AG09319 (cell line): Measurements from ENCODE around the gene PPP5C.
"Not testable (repeated sequence)": the region's sequence is repeated elsewhere in the genome, so short reads cannot be mapped to it uniquely, and the experiment has no call there.

Source experiments
- DNase-seq: peaks from one replicate; pipeline ENCODE4 v3.0.0-alpha.2; 2010; ENCODE audit warnings: low read depth; ENCODE audit errors: extremely low read depth
- TF ChIP-seq, protein P1 (sequence below): IDR thresholded peaks from 2 replicates; pipeline ENCODE4 v1.5.1; 2011; ENCODE audit warnings: low read depth, mild to moderate bottlenecking, inconsistent platforms, low read length, moderate library complexity

Gene PPP5C

DNA sequence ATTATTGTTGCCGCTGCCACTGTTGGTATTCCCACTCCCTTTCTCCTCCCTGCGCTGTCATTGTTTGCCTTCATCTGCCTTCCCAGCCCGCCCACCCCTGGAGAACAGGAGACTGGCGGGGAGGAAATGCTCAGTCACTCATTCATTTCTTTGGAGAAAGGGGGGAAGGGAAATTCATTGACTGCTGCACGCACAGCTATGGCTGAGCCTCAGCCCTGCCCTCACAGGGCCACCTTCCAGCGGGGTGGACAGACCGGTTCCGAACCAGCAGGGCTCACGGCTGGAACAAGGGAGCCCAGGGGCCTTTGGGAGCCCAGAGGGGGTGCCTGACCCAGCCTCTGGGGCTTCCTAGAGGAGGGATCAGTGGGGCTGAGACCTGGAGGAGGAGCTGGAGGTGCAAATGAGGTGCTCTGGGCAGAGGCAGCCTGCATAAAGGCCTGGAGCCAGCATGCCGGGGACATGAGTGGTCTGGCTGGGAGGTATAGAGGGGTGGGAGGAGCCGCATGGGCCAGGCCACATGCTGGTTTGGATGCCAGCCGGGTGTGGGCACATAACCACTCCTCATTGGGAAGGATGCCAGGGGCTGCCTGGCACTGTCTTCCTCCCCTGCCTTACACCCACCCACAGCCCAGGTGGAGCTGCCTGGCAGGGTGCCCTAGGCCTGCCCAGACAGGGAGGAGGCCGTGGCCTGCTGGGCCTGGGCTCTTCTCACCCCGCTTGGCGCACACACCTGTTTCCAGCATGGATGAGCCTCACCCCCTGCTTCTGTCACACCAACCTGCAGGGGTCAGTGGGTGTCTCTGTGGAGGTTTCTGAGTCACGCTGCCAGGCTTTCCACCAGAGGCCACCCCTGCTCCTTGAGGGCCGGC is 26.8 kb downstream of the PPP5C start:
- TF ChIP-seq, protein P1, sequence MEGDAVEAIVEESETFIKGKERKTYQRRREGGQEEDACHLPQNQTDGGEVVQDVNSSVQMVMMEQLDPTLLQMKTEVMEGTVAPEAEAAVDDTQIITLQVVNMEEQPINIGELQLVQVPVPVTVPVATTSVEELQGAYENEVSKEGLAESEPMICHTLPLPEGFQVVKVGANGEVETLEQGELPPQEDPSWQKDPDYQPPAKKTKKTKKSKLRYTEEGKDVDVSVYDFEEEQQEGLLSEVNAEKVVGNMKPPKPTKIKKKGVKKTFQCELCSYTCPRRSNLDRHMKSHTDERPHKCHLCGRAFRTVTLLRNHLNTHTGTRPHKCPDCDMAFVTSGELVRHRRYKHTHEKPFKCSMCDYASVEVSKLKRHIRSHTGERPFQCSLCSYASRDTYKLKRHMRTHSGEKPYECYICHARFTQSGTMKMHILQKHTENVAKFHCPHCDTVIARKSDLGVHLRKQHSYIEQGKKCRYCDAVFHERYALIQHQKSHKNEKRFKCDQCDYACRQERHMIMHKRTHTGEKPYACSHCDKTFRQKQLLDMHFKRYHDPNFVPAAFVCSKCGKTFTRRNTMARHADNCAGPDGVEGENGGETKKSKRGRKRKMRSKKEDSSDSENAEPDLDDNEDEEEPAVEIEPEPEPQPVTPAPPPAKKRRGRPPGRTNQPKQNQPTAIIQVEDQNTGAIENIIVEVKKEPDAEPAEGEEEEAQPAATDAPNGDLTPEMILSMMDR, result no peak
- no peak for DNase-seq

DNA sequence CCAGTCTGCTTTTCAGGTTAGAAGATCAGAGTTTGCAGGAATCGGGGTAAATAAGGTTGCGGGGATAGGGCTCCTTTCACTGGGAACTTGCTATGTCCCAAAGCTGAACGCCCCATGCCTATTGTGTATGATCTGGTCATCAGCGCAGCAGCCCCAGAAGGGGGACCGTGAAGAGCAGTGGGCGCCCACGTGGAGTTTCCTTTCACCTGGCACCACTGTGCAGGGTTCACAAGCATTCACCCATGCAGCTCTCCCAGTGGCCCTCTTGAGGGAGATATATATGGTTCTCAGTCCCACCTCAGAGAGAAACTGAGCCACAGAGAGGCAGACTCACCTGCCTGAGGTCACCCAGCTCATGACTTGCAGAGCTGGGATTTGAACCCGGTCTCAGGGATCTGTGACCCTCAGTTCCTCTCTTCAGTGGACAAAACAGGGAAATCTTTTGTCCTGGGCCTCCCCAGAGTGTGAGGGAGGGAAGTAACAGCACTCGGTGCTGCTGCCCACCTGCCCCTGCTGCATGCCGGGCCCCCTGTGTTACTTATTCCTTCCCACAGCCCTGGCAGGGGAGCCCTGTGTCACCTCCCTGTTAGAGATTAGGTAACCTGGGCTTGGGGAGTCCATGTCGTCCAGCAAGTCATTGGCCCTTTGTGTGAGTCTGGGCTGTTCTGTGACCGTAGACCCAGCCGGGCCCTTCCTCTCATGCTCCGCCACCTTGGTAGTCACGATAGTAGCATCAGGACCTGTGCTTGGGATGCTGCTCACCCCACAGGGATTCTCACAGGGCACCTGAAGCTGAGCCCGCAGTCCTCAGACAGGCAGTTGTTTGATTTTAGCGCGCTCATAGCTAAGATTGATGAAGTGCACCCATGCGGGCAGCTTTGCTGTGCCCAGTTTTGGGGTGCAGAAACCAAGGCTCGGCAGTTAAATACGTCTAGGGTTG is 27.9 kb downstream of the PPP5C start:
- TF ChIP-seq, protein P1, result no peak
- DNase-seq, result no peak

DNA sequence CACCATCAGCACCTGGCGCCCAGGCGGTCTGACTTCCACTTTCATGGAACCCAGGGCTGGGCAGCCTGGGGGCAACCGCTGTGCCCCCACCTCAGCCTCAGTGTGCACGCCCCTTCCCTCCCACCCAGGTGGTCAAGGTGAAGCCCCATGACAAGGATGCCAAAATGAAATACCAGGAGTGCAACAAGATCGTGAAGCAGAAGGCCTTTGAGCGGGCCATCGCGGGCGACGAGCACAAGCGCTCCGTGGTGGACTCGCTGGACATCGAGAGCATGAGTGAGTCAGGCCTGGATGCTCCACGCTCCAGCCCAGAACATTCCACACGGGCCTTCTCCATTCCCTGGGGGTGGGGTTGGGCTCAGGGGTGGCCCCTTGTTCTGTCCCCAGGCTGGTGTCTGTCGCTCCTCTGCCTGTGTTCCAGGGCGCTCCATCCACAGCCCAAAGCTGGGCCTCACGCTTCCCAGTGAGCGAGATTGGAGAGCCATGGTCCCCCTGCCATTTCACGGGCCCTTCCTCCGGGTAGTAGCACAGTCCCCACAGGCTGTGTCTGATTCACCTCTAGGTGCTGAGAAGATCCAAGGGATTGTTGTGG is 28.7 kb downstream of the PPP5C start:
- not testable (repeated sequence) for DNase-seq

DNA sequence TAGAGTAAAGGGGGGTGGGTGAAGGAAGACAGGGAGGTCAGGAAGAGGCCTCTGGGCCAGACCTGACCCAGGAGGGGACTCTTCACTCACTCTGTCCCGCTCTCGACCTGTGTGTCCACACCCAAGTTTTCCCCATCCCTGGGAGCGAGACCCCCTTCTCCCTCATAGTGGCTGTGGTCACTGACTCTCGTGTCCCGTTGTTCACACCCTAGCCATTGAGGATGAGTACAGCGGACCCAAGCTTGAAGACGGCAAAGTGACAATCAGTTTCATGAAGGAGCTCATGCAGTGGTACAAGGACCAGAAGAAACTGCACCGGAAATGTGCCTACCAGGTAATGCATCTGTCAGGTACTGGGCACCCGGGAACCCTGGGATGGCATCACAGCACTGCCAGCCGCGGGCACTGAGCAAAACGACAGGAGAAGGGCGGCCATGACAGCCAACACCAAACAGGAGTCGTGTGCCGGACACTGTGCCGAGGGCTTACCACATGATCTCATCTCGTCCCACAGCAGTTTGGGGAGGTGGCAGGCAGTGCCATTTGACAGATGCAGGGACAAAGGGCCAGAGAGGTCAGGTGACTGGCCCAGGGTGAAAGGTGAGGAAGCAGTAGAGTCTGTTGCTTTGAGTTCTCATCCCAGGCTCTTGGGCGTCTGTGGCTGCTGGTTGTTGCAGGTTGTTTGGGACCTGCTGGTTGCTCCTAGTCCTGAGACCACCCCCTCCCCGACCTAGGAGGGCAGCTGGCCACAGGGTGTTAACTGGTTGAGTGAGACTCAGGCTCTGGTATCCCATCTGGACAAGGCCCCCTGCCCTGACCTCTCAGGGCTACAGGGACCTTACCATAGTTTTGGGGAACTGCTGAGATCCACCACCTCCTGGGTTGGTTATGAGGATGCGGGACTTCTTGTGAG is 29.6 kb downstream of the PPP5C start:
- no peak for DNase-seq
- TF ChIP-seq, protein P1, result no peak

DNA sequence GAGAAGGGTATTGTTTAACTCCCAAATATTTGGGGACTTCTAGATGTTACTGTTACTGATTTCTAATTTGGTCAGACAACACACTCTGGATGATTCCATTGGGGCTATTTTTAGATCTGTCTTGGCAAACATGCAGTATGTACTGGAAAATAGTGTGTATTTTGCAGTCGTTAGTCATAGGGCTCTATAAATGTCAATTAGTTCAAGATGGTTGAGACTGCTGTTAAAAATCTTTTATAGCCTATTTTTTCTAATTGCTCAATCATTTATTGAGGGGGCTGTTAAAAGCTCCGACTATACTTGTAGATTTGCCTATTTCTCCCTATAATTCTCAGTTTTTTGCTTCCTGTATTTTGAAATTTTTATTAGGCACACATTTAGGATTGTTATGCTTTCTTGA is 31.4 kb downstream of the PPP5C start:
- peak; percentile 68 for DNase-seq
- TF ChIP-seq, protein P1, result no peak

DNA sequence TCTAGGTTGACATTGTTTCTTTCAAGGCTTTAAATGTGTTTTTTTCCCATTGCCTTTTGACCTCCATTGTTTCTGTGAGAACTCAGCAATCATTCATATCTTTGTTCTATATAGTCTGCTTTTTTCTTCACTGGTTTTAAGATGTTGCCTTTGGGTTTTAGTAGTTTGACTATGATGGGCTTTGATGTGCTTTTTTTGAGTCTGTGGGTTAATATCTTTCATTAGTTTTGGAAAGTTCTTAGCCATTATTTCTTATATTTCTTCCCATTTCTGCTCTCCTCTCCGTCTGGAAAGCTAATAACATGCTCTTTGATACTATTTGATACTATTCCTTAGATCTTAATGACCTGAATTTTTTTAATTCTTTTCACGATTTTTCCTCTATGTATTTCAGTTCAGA is 33.8 kb downstream of the PPP5C start:
- TF ChIP-seq, protein P1, result no peak
- DNase-seq, result no peak

DNA sequence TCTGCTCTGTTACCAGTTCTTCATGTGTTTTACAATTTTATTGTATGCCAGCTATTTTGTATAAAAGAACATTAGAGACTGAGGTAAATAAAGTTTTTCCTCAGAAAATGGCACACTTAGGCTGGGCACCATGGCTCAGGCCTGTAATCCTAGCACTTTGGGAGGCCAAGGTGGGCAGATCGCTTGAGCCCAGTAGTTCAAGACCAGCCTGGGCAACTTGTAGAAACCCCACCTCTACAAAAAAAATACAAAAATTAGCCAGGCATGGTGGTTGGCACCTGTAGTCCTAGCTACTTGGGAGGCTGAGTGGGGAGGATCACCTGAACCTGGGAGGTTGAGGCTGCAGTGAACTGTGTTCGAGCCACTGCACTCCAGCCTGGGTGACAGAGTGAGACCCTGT is 34.5 kb downstream of the PPP5C start:
- DNase-seq, result no peak
- TF ChIP-seq, protein P1, result no peak
